PC-3 (cell line): Measurements from ENCODE around the gene RINL.

Experiments
- EZH2 ChIP-seq: fragments of 300-600 bp; sonication (generic); IDR thresholded peaks from one replicate; pipeline ENCODE4 v1.6.1; 2017; ENCODE audit warnings: antibody characterized with exemption, mild to moderate bottlenecking, low read length; ENCODE audit not compliant: unreplicated experiment
- EZH2phosphoT487 ChIP-seq: fragments of 300-600 bp; sonication (generic); IDR thresholded peaks from 2 replicates; pipeline ENCODE4 v1.6.1; 2018; ENCODE audit warnings: mild to moderate bottlenecking, antibody characterized with exemption, low read length, borderline replicate concordance
- TF ChIP-seq, protein P1 (sequence below): fragments of 300-600 bp; sonication (generic); conservative IDR thresholded peaks from 2 replicates; pipeline ENCODE4 v1.5.1; 2017; ENCODE audit warnings: antibody characterized with exemption, low read depth, mild to moderate bottlenecking, low read length

DNA sequence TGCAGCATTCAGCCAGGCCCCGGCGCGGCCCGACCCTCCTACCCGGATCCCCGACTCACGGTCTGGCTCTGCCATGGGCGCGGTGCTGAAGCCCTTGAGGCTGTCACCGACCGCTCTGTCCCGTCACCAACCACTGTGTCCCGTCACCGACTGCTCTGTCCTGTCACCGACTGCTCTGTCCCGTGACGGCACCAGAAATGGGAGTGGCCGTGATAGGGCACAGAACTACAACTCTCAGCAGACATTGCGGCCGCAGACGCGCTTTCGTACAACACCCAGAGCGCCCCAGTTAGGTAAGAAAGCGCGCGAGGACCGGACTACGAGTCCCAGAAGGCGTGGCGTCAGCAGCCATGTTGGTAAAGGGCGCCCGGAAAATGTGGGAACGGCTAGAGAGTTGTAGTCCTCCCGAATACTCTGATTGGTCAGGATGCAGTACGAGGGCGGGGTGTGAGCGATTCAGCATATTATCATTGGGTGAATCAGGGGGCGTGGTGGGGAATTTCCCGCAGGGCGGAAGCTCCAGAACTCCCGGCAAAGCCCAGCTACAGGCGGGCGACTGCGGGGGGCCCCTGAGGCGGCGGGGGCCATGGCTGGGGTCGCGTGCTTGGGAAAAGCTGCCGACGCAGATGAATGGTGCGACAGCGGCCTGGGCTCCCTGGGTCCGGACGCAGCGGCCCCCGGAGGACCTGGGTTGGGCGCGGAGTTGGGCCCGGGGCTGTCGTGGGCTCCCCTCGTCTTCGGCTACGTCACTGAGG lies 21.5 kb upstream of the RINL start, which contains the start of the genes NFKBIB and SIRT2:
- no peak for TF ChIP-seq EZH2
- TF ChIP-seq, protein P1, sequence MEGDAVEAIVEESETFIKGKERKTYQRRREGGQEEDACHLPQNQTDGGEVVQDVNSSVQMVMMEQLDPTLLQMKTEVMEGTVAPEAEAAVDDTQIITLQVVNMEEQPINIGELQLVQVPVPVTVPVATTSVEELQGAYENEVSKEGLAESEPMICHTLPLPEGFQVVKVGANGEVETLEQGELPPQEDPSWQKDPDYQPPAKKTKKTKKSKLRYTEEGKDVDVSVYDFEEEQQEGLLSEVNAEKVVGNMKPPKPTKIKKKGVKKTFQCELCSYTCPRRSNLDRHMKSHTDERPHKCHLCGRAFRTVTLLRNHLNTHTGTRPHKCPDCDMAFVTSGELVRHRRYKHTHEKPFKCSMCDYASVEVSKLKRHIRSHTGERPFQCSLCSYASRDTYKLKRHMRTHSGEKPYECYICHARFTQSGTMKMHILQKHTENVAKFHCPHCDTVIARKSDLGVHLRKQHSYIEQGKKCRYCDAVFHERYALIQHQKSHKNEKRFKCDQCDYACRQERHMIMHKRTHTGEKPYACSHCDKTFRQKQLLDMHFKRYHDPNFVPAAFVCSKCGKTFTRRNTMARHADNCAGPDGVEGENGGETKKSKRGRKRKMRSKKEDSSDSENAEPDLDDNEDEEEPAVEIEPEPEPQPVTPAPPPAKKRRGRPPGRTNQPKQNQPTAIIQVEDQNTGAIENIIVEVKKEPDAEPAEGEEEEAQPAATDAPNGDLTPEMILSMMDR = no peak
- TF ChIP-seq EZH2phosphoT487 = no peak
